Stimulated activated CD8-positive, alpha-beta memory T cell treated with anti-CD3 and anti-CD28 coated beads, Interleukin-4, amount 100 ng/mL, for 1 hour (primary cell): ENCODE results near the gene STX10.

Experiments used
- DNase-seq, 2 donors: peaks; one replicate each; pipeline ENCODE4 v3.0.0-alpha.2; 2020; ENCODE audit warnings: low read depth in 2 of 2, low spot score in 1 of 2

The STX10 gene

DNA sequence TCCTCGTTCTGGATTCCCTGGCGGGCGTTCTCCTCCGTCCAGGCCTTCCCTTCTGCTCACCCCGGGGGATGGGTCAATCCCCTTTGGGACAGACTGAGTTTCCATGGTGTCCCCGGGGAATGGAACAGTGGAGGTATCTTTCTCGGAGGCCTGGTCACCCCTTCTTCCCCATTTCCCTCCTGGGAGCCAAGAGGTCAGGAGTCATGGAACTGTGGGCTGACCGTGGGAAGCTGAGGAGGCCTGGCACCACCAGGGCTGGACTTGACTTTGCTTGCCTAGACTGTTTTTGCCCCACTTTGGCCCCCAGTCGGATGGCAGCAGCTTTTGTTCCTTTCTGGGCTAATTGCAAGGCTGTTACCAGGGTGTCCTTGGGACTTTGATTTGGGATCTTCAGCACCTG is 30.1 kb downstream of the STX10 start:
- no peak for DNase-seq

DNA sequence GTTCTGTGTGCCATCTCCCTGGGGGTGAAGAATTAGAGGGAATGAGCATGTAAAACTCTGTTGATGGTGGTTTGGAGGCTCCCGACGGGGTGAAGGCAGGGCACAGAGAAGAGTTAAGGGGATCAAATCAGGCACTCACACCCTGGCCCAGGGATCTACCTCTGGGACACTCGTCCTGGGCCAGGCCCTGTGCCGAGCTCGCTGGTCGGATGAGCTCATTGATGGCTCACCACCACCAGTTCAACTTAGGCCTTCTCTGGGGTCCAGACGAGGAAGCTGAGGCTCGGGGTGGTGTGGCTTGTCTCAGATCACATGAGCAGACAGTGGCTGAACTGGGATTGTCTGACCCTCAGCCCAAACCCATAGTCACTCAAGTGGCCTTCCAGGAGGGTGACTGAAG is 30.5 kb downstream of the STX10 start:
- no peak for DNase-seq

DNA sequence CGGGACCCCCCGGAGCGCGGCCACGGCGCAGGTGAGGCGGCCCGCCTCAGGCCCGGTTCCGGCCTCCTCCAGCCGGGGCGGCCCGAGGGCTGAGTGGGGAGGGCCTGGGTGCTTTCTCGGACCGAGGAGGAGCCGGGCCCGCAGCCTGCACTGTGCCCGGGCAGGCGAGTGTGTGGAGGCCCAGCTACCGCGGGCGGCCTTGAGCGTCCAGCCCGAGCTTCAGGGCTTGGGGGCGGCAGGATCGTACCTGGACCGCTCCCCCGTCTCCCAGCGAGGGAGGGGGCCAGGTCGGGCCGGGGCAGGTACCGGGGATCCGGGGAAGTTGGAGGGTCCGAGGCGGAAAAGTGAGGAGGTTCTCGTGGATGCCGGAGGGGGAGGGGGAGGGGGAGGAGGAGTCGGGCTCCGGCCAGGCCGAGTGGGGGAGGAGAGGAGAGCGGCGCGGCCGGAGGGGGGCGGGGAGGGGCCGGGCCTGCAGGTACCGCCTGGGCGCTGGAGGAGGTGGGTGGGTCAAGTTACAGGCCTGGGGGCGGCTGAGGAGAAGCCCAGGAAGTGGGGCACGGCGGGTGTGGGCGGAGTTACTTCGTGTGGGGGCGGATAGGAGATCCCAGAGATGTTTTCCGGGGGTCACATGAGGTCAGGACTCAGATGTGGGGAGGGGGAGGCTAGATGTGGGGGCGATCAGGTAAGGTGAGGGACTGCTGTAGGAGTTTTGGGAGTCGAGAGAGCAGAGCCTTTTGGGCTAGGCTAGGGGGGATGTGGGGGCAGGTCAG is 31.6 kb downstream of the STX10 start:
- DNase-seq = no peak

DNA sequence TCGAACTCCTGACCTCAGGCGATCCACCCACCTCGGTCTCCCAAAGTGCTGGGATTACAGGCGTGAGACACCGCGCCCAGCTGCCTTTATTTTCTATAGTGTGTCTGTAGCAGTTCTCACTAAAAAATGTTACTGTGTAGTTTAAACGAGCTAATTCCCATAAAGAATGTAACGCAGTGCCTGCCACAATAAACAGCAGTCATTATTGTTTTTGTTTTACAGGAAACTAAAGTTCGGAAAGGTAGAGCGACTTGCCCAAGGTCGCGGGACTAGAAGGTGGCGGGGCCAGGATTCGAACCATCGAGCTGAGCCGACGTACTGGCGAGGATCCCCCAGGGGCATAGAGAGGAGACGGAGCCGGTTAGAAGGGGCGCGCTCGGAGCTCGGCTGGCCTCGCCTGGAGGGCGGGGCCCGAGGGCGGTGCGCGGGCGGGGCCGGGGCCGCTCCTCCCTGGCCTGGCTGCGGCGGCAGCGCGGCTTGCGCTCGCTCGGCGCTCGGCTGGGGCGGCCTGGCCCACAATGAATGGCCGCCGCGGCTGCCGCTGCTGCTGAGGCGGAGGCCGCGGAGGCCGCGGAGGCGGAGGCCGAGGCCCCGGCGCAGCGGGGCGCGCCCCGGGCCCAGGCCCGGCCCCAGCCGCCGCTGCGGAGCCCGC is 32.3 kb downstream of the STX10 start, which contains the start of gene NACC1:
Gene NACC1 (plus strand): TSS at position 493 of the 652 bp plus-strand sequence. CDS start 16,944 bp downstream, outside the sequence.
- DNase-seq = peak; percentile 57 to 74

DNA sequence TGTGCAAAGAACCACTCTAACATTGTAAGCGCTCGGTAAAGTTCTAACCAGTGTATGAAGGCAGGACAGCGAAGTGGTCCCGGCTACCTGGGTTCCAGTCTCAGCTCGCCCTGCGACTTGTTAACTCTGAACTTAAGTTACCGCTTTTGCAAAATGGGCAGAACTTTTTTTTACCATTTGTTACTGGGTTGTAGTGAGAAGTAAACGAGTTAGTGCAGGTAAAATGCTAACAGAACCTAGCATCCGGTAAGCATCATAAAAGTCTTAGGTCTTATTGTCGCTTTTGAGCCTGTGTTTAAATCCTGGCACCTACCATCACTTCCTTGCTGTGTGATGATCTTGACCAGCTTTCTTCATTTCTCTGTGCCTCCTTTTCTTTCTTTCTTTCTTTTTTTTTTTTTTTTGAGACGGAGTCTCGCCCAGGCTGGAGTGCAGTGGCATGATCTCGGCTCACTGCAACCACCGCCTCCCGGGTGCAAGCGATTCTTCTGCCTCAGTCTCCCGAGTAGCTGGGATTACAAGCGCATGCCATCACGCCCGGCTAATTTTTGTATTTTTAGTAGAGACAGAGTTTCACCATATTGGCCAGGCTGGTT is 32.9 kb downstream of the STX10 start:
- DNase-seq = no peak

DNA sequence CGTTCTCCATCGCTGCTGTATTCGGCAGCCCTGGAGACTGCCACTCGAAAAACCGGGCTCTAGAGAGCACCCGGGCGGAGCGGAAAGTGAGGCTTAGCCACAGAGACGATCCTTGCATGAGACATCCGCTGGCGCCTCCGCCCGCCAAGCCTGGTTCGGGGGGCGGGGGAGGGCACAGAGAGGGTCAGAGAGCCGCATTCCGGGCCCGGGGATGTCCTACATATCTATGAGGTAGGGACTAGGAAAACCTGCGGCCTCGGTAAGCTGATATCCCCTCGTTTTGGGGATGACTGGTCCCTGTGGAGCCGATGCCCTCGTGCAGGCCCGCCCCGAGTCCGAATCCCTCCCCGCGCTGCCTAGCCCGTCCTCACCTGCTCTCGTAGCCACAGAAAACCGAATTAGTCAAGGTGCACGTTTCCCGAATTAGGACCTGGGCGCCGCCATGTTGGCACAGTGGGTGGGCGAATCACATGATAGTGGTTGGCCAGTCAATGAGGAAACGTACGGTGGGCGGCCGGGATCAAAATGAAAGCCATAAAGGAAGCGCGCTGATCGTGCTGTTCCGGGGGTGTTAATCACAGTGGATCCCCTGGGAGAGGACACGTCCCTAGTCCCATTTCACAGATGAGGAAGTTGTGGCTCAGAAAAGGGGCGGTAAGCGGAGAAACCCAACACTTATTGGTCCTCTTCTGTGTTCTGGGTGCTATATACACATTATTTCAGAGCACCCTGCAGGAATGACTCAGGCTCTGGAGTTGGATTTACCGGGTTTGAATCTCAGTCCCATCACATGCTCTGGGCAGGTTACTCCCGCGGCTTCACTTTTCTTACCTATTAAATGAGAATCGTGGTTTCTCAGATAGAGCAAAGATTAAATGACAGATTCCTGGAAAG is 33.6 kb downstream of the STX10 start, which contains the start of gene TRMT1:
Gene TRMT1 (minus strand): TSS at position 459 of the 894 bp plus-strand sequence. CDS start 341 bp downstream, at position 118.
- peak; percentile 72 to 79 for DNase-seq

DNA sequence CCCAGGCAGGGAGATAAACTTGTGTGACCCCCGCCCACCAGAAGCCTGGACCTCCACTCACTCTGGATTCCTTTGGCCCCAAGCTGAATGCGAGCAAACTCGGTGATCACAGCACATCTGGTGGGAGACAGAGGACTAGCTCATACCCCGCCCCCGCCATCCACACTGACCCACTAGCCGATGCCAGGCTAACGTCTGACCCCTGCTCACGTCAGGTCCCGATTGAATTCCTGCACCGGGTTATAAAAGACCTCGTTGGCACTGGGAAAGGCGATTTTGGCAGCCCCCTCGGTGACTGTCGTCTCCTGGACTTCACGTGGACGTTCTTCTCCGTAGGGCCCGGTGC is 34.3 kb downstream of the STX10 start:
- no peak for DNase-seq

DNA sequence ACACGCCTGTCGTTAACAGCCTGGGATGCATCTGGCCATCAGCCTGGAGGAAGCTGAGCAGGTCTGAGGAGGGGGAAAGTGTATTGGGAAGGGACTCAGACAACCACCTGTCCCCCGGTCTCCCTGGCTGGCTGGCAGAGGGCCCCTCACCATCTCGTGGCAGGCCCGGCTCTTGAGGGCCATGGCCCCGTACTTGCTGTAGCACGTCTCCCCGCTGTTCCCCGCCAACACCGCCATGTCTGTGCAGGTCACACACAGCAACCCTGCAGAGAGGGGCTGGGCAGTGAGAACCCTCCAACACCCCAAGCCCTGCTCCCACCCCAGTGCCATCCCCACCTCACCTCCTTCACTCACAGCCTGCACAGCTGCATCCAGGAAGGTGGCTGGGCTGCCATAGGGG is 37.6 kb downstream of the STX10 start:
- DNase-seq = no peak

DNA sequence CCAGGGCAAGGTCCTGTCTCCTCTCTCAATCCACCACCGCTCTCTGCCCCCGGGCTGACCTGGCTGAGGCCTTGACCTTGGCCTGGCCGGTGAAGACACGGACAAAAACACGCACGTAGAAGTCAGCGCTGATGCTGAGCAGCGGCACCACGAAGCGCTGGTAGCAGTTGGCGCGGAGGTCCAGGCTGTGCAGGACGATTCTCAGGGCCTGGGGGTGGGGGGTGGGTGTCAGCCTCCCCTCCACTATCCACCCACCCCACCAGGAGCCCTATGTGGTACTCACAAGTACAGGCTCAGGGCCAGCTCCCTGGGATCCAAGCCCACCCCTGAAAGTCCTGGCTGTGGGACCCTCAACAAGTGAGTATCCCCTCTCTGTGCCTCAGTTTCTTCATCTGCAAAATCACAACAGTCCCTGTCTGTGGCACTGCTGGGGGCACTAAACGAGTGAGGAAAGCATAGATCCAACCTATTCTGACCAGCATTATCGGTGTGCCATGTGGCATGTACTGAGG is 40.0 kb downstream of the STX10 start:
- no peak for DNase-seq

DNA sequence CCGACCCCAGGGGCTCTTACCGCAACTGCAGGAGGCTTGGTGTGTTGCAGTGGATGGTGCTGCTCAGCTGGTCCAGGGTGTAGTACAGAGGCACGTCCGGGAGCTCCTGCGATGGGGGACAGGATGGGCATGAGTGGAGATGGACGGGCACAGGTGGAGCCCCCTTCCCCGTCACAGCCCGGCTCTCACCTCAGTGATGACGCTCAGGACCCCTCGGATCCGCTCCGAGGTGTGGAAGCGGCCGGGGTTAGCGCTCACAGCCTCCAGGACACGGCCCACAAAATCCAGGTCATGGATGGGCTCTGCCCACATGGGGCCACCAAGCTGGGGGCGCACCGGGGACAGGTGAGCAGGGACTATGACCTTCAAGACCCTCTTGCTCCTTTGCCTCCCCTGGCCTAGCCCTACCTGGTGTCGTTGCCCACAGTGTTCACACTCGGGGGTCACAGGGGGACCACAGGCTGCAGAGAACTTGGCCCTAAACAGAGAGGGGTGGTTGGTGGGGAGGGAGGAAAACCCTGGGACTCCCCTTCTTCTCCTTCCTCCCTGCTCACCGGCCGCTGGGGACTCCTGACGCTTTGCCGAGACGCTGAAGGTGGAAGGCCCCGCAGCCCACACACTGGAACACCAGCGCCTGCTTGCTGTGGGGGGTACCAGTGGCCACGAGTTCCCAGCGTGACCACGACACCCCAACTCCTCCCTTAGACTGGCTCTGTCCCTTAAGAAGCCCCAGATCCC is 40.6 kb downstream of the STX10 start:
- no peak for DNase-seq

DNA sequence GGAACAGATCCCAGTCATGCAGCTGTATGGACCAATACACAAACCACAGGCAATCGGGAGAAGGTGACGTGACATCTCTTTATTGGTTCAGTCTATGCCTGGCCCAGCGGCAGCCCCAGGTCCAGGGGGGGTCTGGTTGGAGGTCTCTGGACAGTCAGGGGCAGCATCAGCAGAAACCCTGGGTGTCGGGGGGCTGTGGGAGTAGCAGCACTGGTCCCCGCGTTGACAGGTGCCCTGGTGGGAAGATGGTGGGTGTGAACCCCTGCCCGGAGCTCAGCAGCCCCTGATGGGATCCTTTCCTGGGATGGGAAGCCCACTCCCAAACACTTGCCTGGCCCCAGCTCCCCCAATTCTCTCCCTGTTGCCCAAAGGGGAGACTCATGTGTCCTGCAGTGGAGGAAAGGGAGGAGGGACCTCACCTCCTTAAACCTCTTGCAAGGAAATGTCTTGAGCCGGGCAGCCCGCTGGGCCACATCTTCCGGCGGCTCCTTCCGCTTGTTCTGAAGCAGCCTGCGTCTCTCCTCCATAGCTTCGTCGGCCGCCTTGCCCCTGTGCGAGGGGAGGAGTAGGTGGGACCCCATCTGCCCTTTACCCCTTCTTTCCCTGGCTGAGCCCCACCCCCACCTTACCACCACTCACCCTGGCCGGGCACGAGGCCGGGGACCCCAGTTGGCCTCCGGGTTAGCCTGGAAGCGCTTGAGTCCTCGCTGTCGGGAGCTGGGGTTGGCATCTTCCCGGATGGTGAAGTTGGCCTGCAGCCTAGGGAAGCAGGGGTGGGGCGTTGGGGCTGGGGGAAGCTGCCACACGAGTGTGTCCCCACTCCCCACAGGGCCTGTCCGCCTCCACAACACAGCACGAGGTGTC is 45.1 kb downstream of the STX10 start:
- no peak for DNase-seq

DNA sequence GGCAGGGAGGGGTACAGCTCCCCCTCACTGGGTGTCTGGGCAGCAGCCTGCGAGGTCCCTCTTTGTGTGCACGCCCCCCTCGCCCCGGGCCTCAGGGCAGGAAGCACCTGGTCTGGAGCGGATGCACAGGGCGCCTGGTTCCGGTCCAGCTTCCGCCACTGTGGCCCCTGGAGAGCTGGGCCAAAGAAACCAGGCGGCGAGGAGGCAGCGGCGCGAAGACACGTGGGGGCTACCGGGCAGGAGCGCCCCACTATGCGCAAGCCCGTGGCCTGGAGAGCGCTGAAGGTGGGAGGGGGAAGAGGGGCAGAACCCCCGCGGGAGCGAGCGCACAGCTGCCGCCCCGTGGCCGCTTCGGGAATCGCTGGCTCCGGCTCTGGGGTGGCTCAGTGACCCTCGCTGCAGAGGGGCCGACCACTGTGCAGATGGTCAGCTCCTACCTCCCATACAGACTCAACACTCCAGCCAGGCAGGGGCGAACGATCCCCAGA is 45.8 kb downstream of the STX10 start:
- peak in 1 of 2 donors; percentile 44 for DNase-seq

DNA sequence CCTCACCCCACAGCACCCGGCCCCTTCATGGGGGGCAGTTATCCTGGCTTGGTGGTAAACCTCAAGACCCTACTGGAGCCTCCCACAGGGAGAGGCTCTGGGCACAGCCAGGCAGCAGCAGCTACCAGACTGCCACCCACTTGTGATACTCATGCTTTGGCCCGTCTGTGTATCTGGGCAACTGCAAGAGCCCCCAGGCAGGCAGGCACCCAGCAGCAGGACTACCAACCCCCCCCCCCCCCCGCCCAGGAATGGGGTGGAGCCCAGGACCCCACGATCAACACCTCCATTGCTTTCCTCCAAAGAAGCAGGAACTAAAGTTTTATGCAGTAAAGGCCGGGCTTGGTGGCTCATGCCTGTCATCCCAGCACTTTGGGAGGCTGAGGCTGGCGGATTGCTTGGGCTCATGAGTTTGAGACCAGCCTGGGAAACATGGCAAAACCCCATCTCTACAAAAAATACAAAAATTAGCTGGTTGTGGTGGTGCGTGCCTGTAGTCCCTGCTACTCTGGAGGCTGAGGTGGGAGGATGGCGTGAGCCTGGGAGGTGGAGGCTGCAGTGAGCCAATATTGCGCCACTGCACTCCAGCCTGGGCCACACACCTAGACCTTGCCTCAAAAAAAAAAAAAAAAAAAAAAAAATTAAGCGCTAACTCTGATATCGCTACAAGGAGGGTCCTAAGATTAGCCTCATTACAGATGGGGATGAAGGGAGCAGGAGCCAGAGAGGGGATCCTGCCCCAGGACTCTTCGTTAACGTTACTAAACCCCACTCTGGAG is 46.4 kb downstream of the STX10 start:
- no peak for DNase-seq

DNA sequence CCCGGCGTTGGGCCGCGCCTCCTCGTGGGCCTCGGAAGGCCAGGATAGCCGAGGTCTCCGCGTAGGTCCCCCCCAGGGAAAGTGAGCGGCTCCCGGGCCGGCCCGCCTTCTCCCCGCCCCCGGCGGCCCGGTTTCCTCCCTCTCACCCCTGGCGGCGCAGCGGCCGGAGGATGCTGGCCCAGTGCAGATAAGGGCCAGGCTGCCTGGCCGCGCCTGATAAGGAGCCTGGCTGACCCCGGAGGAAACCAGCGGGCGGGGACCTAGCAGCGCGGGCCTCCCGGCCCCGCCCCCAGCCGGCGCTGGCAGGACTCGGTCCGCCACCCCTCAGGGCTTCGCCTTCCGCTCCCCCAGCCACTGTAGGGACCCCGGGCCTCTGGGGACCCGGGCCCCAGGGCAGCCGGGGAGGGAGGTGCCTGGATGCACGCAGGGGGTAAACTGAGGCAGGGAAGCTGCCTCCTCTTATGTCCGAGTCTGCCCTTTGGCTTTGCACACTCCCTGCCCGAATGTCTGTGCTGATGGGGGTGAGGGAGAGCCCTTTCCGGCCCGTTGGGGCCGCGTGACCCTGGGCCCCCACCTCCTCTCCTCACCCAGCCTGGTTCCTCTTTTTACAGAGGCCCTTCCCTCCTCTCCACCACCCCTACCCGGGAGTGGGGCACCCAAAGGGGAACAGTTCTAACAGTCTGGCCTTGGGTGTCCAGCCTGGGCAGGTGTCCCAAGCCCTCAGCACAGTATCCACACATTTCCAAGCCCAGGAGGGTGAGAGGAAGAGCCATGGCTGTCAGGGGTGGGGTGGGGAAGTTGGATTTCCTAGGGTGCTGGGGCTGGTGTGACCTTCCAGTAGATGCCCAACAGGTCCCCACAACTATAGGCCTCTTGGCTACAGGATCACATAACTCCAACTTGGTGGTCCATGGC is 47.3 kb downstream of the STX10 start, which contains the start of gene LYL1:
Gene LYL1 (minus strand): TSS at position 193 of the 915 bp plus-strand sequence. CDS start 1,687 bp downstream, outside the sequence.
- DNase-seq = no peak

DNA sequence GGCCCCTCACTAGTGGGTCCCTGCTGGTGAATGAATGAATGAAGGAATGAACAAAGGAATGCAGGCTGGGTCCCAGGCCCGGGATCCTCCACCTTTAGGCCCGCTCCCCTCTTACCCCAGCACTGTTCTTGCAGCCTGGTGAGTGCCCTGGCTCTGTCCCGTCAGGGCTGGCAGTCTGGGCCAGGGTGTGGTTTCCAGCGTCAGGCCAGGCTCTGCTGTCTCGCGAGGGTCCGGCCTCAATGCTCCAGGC is 47.8 kb downstream of the STX10 start:
- no peak for DNase-seq

DNA sequence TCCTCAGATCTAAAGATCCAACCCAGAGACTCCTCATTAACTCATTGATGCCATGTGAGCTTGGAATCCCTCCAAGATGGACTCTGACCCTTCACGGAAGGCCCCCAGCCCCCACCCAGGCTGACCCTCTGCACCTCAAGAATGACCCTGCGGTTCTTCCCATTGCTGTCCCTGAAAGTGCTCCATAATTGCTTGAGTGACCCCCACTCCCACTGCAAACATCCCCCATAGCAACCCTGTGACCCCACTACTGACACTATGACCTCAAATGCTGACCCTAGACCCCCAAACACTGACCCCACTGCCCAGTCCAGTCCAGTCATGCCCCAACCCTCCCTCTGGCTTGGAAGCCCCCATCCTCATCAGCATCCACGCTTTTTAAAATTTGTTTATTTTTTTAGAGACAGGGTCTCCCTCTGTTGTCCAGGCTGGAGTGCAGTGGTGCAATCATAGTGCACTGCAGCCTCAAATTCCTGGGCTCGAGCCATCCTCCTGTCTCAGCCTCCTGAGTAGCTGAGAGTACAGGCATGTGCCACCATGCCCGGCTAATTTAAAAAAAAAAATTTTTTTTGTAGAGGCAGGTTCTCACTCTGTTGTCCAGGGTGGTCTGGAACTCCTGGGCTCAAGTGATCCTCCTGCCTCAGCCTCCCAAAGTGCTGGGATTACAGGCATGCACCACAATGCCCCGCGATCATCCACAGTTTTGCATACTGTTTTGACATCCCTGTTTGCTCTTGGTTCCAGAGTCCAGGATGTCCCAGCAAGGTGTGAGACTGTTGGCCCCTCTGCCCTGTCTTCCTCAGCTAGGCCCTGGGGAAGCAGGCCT is 48.4 kb downstream of the STX10 start:
- DNase-seq = no peak
